ENCODE results near the gene INPP4B. TPM values are rescaled to one million over a fixed set of nuclear protein-coding genes. Genes with fewer than 3 reads are reported as not detected.

The INPP4B gene
- total RNA-seq, 1 experiment from 2014 or later: 0.07 TPM

DNA sequence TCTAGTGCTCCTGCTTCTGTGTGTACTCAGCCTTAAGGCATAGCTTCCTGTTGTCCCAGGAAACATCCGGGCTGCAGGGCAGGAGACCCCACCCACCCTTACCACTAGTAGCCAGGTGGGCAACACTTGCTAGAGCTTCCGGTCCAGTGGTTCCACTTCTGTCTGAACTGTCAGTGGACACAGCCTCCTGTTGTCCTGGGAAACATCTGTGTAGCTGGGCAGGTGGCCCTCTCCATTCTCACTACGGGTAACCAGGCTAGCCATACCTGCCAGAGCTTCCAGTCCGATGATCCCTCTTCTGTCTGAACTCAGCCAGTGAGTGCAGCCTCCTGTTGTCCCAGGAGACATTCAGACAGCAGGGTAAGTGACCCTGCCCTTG is 372.2 kb downstream of the INPP4B start:
- Histone ChIP-seq H3K18ac (ENCODE audit: insufficient read length, low read depth, low read length) (no peak overlapping the region), H3K4ac (ENCODE audit: low read depth, low read length) (no peak overlapping the region), H3K4me1 (ENCODE audit: insufficient read depth, low read length) (no peaks in the 10 kb centered on the region), H4K5ac (ENCODE audit: insufficient read length, low read depth, low read length) (no peak overlapping the region), H3T11ph (ENCODE audit: low read length) (no peak overlapping the region), H2BK5ac (ENCODE audit: insufficient read length, low read length) (no peak overlapping the region), H4K8ac (replicated peaks; ENCODE audit: insufficient read length, low read depth, low read length) (no peak overlapping the region), H3K56ac (ENCODE audit: insufficient read length, low read depth, low read length) (no peak overlapping the region), H4K91ac (ENCODE audit: insufficient read length, low read depth, low read length) (no peak overlapping the region), H2BK120ac (ENCODE audit: low read depth, low read length, poor library complexity, severe bottlenecking) (no peak overlapping the region), H3K27me3 (ENCODE audit: insufficient read depth, low read length) (no peaks in the 10 kb centered on the region), H4K20me1 (ENCODE audit: control insufficient read depth, insufficient read depth, insufficient read length) (no peaks in the 10 kb centered on the region), H2BK12ac (ENCODE audit: insufficient read length, low read depth, low read length) (no peak overlapping the region), H3K79me1 (ENCODE audit: insufficient read depth, low read depth, low read length, poor library complexity, severe bottlenecking) (no peaks in the 10 kb centered on the region), H3K27ac (ENCODE audit: insufficient read length, low read depth, low read length) (no peak overlapping the region), H3K14ac (ENCODE audit: insufficient read depth, low read length) (peak overlapping the region; percentile 50; the same call in 1 of the 2 replicates), H3K4me2 (ENCODE audit: insufficient read depth, insufficient read length, low read length) (no peak overlapping the region), H3K9ac (ENCODE audit: extremely low read depth, insufficient read length, low read length) (no peak overlapping the region), H2BK15ac (ENCODE audit: low read depth, low read length) (no peak overlapping the region), H2AK5ac (ENCODE audit: insufficient read length, low read length) (no peak overlapping the region), H3K23ac (ENCODE audit: insufficient read length, low read depth, low read length) (no peak overlapping the region), H2AFZ (ENCODE audit: low read length) (no peak overlapping the region), H2BK20ac (ENCODE audit: low read depth, low read length, poor library complexity, severe bottlenecking) (no peak overlapping the region), H3K23me2 (ENCODE audit: insufficient read length, low read depth, low read length, poor library complexity, severe bottlenecking) (no peaks in the 10 kb centered on the region), H3K9me3 (ENCODE audit: control insufficient read depth, low read depth, low read length) (no peaks in the 10 kb centered on the region), H3K79me2 (ENCODE audit: insufficient read depth, low read length) (no peaks in the 10 kb centered on the region)
- no peaks in the 10 kb centered on the region for H3K9me3 Mint-ChIP-seq
- TF ChIP-seq, protein P1, sequence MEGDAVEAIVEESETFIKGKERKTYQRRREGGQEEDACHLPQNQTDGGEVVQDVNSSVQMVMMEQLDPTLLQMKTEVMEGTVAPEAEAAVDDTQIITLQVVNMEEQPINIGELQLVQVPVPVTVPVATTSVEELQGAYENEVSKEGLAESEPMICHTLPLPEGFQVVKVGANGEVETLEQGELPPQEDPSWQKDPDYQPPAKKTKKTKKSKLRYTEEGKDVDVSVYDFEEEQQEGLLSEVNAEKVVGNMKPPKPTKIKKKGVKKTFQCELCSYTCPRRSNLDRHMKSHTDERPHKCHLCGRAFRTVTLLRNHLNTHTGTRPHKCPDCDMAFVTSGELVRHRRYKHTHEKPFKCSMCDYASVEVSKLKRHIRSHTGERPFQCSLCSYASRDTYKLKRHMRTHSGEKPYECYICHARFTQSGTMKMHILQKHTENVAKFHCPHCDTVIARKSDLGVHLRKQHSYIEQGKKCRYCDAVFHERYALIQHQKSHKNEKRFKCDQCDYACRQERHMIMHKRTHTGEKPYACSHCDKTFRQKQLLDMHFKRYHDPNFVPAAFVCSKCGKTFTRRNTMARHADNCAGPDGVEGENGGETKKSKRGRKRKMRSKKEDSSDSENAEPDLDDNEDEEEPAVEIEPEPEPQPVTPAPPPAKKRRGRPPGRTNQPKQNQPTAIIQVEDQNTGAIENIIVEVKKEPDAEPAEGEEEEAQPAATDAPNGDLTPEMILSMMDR (conservative IDR thresholded peaks at IDR 0.05): no peak
- WGBS (ENCODE audit: extremely low coverage, insufficient read length, low lambda C conversion rate): no CpG with 5 or more reads among the region's 4 CpGs
- H3K36me3 Mint-ChIP-seq (ENCODE audit: insufficient read depth in 1 of 3, low read depth in 3 of 3): no peaks in the 10 kb centered on the region; a peak in 1 of 7 replicates
- DNase-seq: no peak
- no peak overlapping the region for H3K4me3 Mint-ChIP-seq
- no peak overlapping the region for H3K27ac Mint-ChIP-seq
- no peaks in the 10 kb centered on the region for H3K27me3 Mint-ChIP-seq (ENCODE audit: low read depth)
- H3K4me1 Mint-ChIP-seq: no peaks in the 10 kb centered on the region

Measured in H9 (cell line).